ENCODE data around the gene METTL23. TPM values are rescaled to one million over a fixed set of nuclear protein-coding genes. Genes with fewer than 3 reads are reported as not detected.

METTL23 gene, protein sequence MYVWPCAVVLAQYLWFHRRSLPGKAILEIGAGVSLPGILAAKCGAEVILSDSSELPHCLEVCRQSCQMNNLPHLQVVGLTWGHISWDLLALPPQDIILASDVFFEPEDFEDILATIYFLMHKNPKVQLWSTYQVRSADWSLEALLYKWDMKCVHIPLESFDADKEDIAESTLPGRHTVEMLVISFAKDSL
- polyA plus RNA-seq (2013, experiment 1 of 2) = 33.0 TPM
- polyA plus RNA-seq (2013, experiment 2 of 2) = 28.1 TPM

GRCh38 chr17:76726776-76727718 lies at the start of gene METTL23:
TSS of gene METTL23 (plus strand) at chr17:76726839. CDS start at chr17:76729711, 2,872 bp downstream.
- peaks cover 54% of the 10 kb centered on the region for H3K36me3 ChIP-seq (ENCODE audit: control insufficient read depth, insufficient read depth, low read length)

GRCh38 chr17:76677406-76677805 lies 49.2 kb upstream of the METTL23 start:
- no peaks in the 10 kb centered on the region for H3K9me3 ChIP-seq (ENCODE audit: control insufficient read depth, low read length)
- H3K4me1 ChIP-seq (ENCODE audit: control insufficient read depth, insufficient read depth, low read length, poor library complexity, severe bottlenecking) = no peaks in the 10 kb centered on the region
- no peak overlapping the region for H3K4me3 ChIP-seq (ENCODE audit: extremely low read depth, insufficient read depth, low read length, poor library complexity, severe bottlenecking)
- H3K36me3 ChIP-seq (ENCODE audit: control insufficient read depth, insufficient read depth, low read length) = peaks cover 16% of the 10 kb centered on the region
- H3K27ac ChIP-seq (ENCODE audit: low read depth, low read length, severe bottlenecking) = no peak overlapping the region
- 96 to 98% methylated on average over 16 of the region's 16 CpGs for WGBS, 2 experiments (ENCODE audit: insufficient coverage in 2 of 2)

More at GRCh38 chr17:76726776-76727718, at the start of gene METTL23:
- Histone ChIP-seq H3K9me3 (ENCODE audit: control insufficient read depth, low read length) (no peaks in the 10 kb centered on the region), H3K27ac (ENCODE audit: low read depth, low read length, severe bottlenecking) (peak within 1 kb of the TSS; percentile 97), H3K4me3 (ENCODE audit: extremely low read depth, insufficient read depth, low read length, poor library complexity, severe bottlenecking) (peak within 1 kb of the TSS; percentile 88), H3K4me1 (ENCODE audit: control insufficient read depth, insufficient read depth, low read length, poor library complexity, severe bottlenecking) (peaks cover 8% of the 10 kb centered on the region)
- WGBS, 2 experiments (ENCODE audit: insufficient coverage in 2 of 2) = 2 to 5% methylated on average over 48 to 55 of the region's 71 CpGs

- Histone ChIP-seq H3K4me1 (ENCODE audit: control insufficient read depth, insufficient read depth, low read length, poor library complexity, severe bottlenecking) (no peaks in the 10 kb centered on the region), H3K27ac (ENCODE audit: low read depth, low read length, severe bottlenecking) (no peak overlapping the region), H3K36me3 (ENCODE audit: control insufficient read depth, insufficient read depth, low read length) (peaks cover 20% of the 10 kb centered on the region), H3K4me3 (ENCODE audit: extremely low read depth, insufficient read depth, low read length, poor library complexity, severe bottlenecking) (no peak overlapping the region), H3K9me3 (ENCODE audit: control insufficient read depth, low read length) (no peaks in the 10 kb centered on the region)
- WGBS, 2 experiments (ENCODE audit: insufficient coverage in 2 of 2) = 80 to 81% methylated on average over 11 to 12 of the region's 12 CpGs
Measured at GRCh38 chr17:76678330-76678729, 48.3 kb upstream of the METTL23 start.

GRCh38 chr17:76679239-76679638 lies 47.4 kb upstream of the METTL23 start:
- Histone ChIP-seq H3K4me3 (ENCODE audit: extremely low read depth, insufficient read depth, low read length, poor library complexity, severe bottlenecking) (no peak overlapping the region), H3K27ac (ENCODE audit: low read depth, low read length, severe bottlenecking) (no peak overlapping the region), H3K4me1 (ENCODE audit: control insufficient read depth, insufficient read depth, low read length, poor library complexity, severe bottlenecking) (no peaks in the 10 kb centered on the region), H3K36me3 (ENCODE audit: control insufficient read depth, insufficient read depth, low read length) (peaks cover 28% of the 10 kb centered on the region), H3K9me3 (ENCODE audit: control insufficient read depth, low read length) (no peaks in the 10 kb centered on the region)
- WGBS, 2 experiments (ENCODE audit: insufficient coverage in 2 of 2) = 88% methylated on average over 1 of the region's 1 CpG; no CpG with 5 or more reads in 1 of the 2 experiments

DNA sequence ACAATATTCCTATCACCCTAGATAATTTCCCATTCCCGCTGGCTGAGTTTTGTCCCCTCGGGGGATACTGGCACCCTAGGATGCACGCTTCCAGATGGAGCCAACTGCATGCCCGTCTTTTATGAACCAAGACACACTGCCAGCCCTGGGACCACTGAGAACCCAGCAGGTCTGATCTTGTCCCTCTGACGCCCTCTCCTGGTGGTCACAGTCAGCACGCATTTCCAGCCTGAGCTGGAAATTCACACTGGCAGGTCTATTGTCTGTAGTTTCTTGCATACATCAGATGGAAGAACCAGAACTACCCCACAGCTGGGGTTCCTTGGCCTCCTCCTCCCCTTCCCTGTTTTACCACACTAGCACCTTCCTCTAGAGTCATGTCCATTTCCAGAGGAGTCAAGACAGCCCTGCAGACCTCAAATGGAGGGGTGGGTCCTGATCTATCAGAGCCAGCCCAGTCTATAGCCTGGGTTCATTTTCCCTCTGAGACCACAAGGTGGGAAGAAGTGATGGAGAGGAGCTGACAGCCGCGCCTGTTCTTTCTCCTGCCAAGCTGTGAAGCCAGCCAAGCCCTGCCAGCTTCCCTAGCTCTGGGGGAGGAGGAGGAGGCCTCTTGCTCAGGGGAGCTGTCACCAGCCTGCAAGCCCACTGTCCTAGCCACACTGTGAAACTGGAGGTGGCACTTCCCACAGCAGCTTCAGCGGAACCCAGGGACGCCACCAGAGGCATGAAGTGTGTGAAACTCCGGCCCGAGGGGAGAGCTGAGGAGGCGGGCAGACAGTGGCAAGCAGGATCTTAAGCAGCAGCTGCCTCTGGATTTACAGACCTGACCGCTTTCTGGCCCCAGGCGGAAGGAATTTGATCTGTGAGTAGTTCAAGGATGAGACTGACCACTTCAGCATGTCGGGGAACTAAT lies 45.2 kb upstream of the METTL23 start:
- Histone ChIP-seq H3K27ac (ENCODE audit: low read depth, low read length, severe bottlenecking) (peak overlapping the region; percentile 33), H3K4me3 (ENCODE audit: extremely low read depth, insufficient read depth, low read length, poor library complexity, severe bottlenecking) (no peak overlapping the region), H3K36me3 (ENCODE audit: control insufficient read depth, insufficient read depth, low read length) (peaks cover 34% of the 10 kb centered on the region), H3K4me1 (ENCODE audit: control insufficient read depth, insufficient read depth, low read length, poor library complexity, severe bottlenecking) (no peaks in the 10 kb centered on the region), H3K9me3 (ENCODE audit: control insufficient read depth, low read length) (no peaks in the 10 kb centered on the region)
- 62 to 66% methylated on average over 12 to 16 of the region's 16 CpGs for WGBS, 2 experiments (ENCODE audit: insufficient coverage in 2 of 2)

DNA sequence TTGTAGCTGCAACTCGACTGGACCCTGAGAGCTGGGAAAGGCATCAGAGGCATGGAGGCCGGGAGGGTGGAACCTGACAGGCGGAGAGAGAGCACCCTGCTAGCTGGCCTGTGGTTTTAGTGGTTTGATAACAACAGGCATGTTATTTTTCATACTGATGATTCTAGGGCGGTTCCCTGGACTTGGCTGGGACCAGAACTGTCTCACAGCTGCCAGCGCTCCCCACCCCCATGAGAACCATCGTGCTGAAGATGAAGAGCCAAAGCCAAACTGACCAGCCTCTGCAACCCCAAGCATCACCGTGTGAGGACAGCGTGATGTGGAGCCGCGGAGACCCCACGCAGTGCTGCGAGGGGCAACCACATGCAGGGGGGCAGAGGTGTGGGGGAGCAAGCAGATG lies 44.3 kb upstream of the METTL23 start:
- Histone ChIP-seq H3K36me3 (ENCODE audit: control insufficient read depth, insufficient read depth, low read length) (peaks cover 34% of the 10 kb centered on the region), H3K9me3 (ENCODE audit: control insufficient read depth, low read length) (no peaks in the 10 kb centered on the region), H3K4me1 (ENCODE audit: control insufficient read depth, insufficient read depth, low read length, poor library complexity, severe bottlenecking) (no peaks in the 10 kb centered on the region), H3K4me3 (ENCODE audit: extremely low read depth, insufficient read depth, low read length, poor library complexity, severe bottlenecking) (no peak overlapping the region), H3K27ac (ENCODE audit: low read depth, low read length, severe bottlenecking) (peak overlapping the region; percentile 33)
- 95 to 96% methylated on average over 12 of the region's 12 CpGs for WGBS, 2 experiments (ENCODE audit: insufficient coverage in 2 of 2)

- Histone ChIP-seq H3K36me3 (ENCODE audit: control insufficient read depth, insufficient read depth, low read length) (peaks cover 36% of the 10 kb centered on the region), H3K9me3 (ENCODE audit: control insufficient read depth, low read length) (no peaks in the 10 kb centered on the region), H3K4me3 (ENCODE audit: extremely low read depth, insufficient read depth, low read length, poor library complexity, severe bottlenecking) (no peak overlapping the region), H3K4me1 (ENCODE audit: control insufficient read depth, insufficient read depth, low read length, poor library complexity, severe bottlenecking) (no peaks in the 10 kb centered on the region), H3K27ac (ENCODE audit: low read depth, low read length, severe bottlenecking) (no peak overlapping the region)
- 77 to 81% methylated on average over 15 to 16 of the region's 18 CpGs for WGBS, 2 experiments (ENCODE audit: insufficient coverage in 2 of 2)
Measured at GRCh38 chr17:76683011-76683755, 43.5 kb upstream of the METTL23 start.

DNA sequence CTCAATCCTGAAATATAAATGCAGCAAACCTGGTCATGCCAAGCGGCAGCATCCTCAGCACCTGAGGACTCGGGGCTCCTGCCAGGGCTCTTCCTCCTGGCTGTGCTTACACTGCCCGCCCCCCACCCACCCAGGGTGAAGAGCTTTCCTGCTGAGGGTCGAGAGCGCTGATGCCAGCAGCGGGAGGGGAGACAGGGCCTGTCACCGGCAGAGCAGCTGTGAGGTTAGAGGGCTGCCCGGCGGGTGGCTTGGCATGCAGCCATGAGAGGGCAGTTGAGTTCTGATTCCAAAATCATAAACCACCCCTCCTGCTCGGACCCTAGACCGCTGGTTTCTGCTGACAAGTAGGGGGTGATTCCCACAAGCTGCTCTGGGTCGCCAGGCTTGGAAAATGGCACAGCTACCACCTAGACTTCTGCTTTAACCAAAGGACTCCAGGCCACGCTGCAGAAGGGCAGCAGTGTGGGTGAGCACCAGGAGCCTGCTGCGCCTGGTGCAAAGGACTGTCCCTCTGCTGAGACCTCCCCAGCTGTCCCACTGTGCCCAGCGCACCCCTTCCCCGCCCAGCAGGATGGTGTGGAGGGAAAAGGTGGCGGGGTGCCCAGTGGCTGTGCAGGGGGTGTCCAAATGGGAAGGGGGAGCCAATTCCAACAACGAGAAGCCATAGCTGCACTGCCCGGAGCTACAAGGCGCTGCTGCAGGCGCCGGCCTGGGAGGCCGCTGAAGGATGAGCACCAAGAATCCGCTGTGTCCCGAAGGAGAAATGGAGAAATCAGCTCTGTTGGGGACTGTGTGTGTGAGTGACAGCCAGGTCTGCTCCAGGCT lies 42.5 kb upstream of the METTL23 start:
- no peaks in the 10 kb centered on the region for H3K9me3 ChIP-seq (ENCODE audit: control insufficient read depth, low read length)
- WGBS, 2 experiments (ENCODE audit: insufficient coverage in 2 of 2) = 94% methylated on average over 15 to 17 of the region's 25 CpGs
- H3K4me1 ChIP-seq (ENCODE audit: control insufficient read depth, insufficient read depth, low read length, poor library complexity, severe bottlenecking) = no peaks in the 10 kb centered on the region
- H3K4me3 ChIP-seq (ENCODE audit: extremely low read depth, insufficient read depth, low read length, poor library complexity, severe bottlenecking) = no peak overlapping the region
- no peak overlapping the region for H3K27ac ChIP-seq (ENCODE audit: low read depth, low read length, severe bottlenecking)
- H3K36me3 ChIP-seq (ENCODE audit: control insufficient read depth, insufficient read depth, low read length) = peaks cover 38% of the 10 kb centered on the region

DNA sequence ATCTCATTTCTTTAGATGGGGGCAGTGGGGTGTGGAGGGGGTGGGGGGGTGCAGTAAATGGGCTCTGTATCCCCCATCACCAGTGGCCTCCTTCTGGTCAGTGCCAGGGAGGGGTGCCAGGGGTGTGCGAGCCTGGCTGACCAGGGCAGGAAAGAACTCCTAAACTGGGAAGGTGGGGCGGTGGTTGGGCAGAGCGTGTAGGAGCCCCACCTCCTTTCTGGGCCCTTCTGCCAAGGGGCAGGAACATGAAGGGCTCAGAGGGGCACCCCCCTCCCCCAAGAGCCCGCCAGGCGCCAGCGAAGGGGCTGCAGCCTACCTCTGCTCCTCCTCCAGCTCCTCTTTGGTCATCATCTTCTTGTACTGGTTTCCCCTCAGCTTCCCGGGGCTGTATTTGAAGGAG lies 41.9 kb upstream of the METTL23 start:
- Histone ChIP-seq H3K27ac (ENCODE audit: low read depth, low read length, severe bottlenecking) (no peak overlapping the region), H3K36me3 (ENCODE audit: control insufficient read depth, insufficient read depth, low read length) (peaks cover 34% of the 10 kb centered on the region), H3K4me3 (ENCODE audit: extremely low read depth, insufficient read depth, low read length, poor library complexity, severe bottlenecking) (no peak overlapping the region), H3K4me1 (ENCODE audit: control insufficient read depth, insufficient read depth, low read length, poor library complexity, severe bottlenecking) (no peaks in the 10 kb centered on the region), H3K9me3 (ENCODE audit: control insufficient read depth, low read length) (no peaks in the 10 kb centered on the region)
- WGBS, 2 experiments (ENCODE audit: insufficient coverage in 2 of 2) = 91% methylated on average over 3 of the region's 7 CpGs; no CpG with 5 or more reads in 1 of the 2 experiments
